Osteoblast (primary cell): ENCODE results near the gene ANXA8. TPM values are rescaled to one million over a fixed set of nuclear protein-coding genes. Genes with fewer than 3 reads are reported as not detected.

Source experiments
- DNase-seq: peaks from one replicate; pipeline ENCODE4 v3.0.0; 2011; ENCODE audit warnings: low spot score, mixed read lengths; ENCODE audit not compliant: insufficient read length; ENCODE audit errors: missing footprints
- H2AFZ ChIP-seq: 2 replicates; pipeline ENCODE4 v1.6.0; 2011; ENCODE audit warnings: mild to moderate bottlenecking, low read length
- H3K27ac ChIP-seq: 2 replicates; pipeline ENCODE4 v1.5.1; 2011; ENCODE audit warnings: mild to moderate bottlenecking, low read depth, low read length, moderate library complexity
- H3K27me3 ChIP-seq: 2 replicates; pipeline ENCODE4 v1.6.0; 2012; ENCODE audit warnings: mild to moderate bottlenecking, control low read depth, inconsistent platforms, low read length, moderate library complexity; ENCODE audit not compliant: insufficient read depth
- H3K36me3 ChIP-seq: 2 replicates; pipeline ENCODE4 v1.5.1; 2011; ENCODE audit warnings: mild to moderate bottlenecking, low read length, control low read depth, moderate library complexity; ENCODE audit not compliant: insufficient read depth
- H3K4me1 ChIP-seq: 2 replicates; pipeline ENCODE4 v1.5.1; 2011; ENCODE audit warnings: mild to moderate bottlenecking, low read length, control low read depth, moderate library complexity; ENCODE audit not compliant: insufficient read depth
- H3K4me2 ChIP-seq: 2 replicates; pipeline ENCODE4 v1.6.0; 2011; ENCODE audit warnings: mild to moderate bottlenecking, low read length; ENCODE audit not compliant: insufficient read depth
- H3K4me3 ChIP-seq: fragments of 200-600 bp; sonication (generic); 3 replicates; pipeline ENCODE4 v1.5.1; 2012; ENCODE audit warnings: mild to moderate bottlenecking, low read length, inconsistent platforms; ENCODE audit not compliant: insufficient read depth
- H3K79me2 ChIP-seq: 2 replicates; pipeline ENCODE4 v1.6.0; 2012; ENCODE audit warnings: mild to moderate bottlenecking, low read length, control low read depth, inconsistent platforms; ENCODE audit not compliant: insufficient read depth
- H3K9me3 ChIP-seq: 2 replicates; pipeline ENCODE4 v1.5.1; 2011; ENCODE audit warnings: low read depth, low read length, control low read depth
- H4K20me1 ChIP-seq: 2 replicates; pipeline ENCODE4 v1.6.0; 2012; ENCODE audit warnings: mild to moderate bottlenecking, low read length, control low read depth; ENCODE audit not compliant: insufficient read depth
- CTCF ChIP-seq: IDR thresholded peaks from 2 replicates; pipeline ENCODE4 v1.5.1; 2011; ENCODE audit warnings: mild to moderate bottlenecking, low read depth, low read length, moderate library complexity; ENCODE audit errors: extremely low read depth
- total RNA-seq: library from RNA; depleted of rRNA; stranded (reverse); fragments of >200 nt; gene quantifications from 2 replicates; pipeline ENCODE4 v1.2.3, GENCODE V29; 2012

The ANXA8 gene
- total RNA-seq, 1 donor, result 0.72 TPM

GRCh38 chr10:47443145-47443544 is 40.8 kb downstream of the ANXA8 start:
- Histone ChIP-seq H2AFZ (no peak overlapping the region), H3K36me3 (no peaks in the 10 kb centered on the region), H4K20me1 (no peaks in the 10 kb centered on the region), H3K4me2 (no peak overlapping the region), H3K27ac (no peak overlapping the region), H3K27me3 (peaks cover 13% of the 10 kb centered on the region), H3K79me2 (no peaks in the 10 kb centered on the region), H3K4me3 (no peak overlapping the region), H3K9me3 (peaks cover 6% of the 10 kb centered on the region), H3K4me1 (no peaks in the 10 kb centered on the region)
- no peak for TF ChIP-seq CTCF
- DNase-seq, result no peak

GRCh38 chr10:47442351-47442750 is 41.6 kb downstream of the ANXA8 start:
- Histone ChIP-seq H3K4me2 (no peak overlapping the region), H3K4me3 (no peak overlapping the region), H3K27me3 (peaks cover 13% of the 10 kb centered on the region), H2AFZ (no peak overlapping the region), H3K36me3 (no peaks in the 10 kb centered on the region), H4K20me1 (no peaks in the 10 kb centered on the region), H3K4me1 (no peaks in the 10 kb centered on the region), H3K79me2 (no peaks in the 10 kb centered on the region), H3K27ac (no peak overlapping the region), H3K9me3 (peaks cover 6% of the 10 kb centered on the region)
- no peak for TF ChIP-seq CTCF
- DNase-seq, result no peak

- H3K79me2 ChIP-seq, result no peaks in the 10 kb centered on the region
- no peak overlapping the region for H3K4me3 ChIP-seq
- H3K4me2 ChIP-seq, result no peak overlapping the region
- H3K9me3 ChIP-seq, result peaks cover 6% of the 10 kb centered on the region
- H3K36me3 ChIP-seq, result no peaks in the 10 kb centered on the region
- no peak for TF ChIP-seq CTCF
- no peak overlapping the region for H3K27ac ChIP-seq
- no peak overlapping the region for H2AFZ ChIP-seq
- peaks cover 15% of the 10 kb centered on the region for H3K27me3 ChIP-seq
- H3K4me1 ChIP-seq, result no peaks in the 10 kb centered on the region
- H4K20me1 ChIP-seq, result no peaks in the 10 kb centered on the region
- DNase-seq, result no peak
Observed at GRCh38 chr10:47441938-47442337, 42.0 kb downstream of the ANXA8 start.

- H3K36me3 ChIP-seq, result no peaks in the 10 kb centered on the region
- TF ChIP-seq CTCF, result peak; percentile 17
- H3K9me3 ChIP-seq, result no peaks in the 10 kb centered on the region
- H3K27me3 ChIP-seq, result peaks cover 27% of the 10 kb centered on the region
- no peaks in the 10 kb centered on the region for H3K79me2 ChIP-seq
- no peaks in the 10 kb centered on the region for H3K4me1 ChIP-seq
- DNase-seq, result no peak
- no peak overlapping the region for H3K27ac ChIP-seq
- no peak overlapping the region for H3K4me3 ChIP-seq
- no peak overlapping the region for H2AFZ ChIP-seq
- no peaks in the 10 kb centered on the region for H4K20me1 ChIP-seq
- H3K4me2 ChIP-seq, result no peak overlapping the region
Observed at GRCh38 chr10:47440207-47440606, 43.7 kb downstream of the ANXA8 start.
